ENCODE results near the gene UNC93B1. TPM values are rescaled to one million over a fixed set of nuclear protein-coding genes. Genes with fewer than 3 reads are reported as not detected.
A peak's percentile ranks its signal among the peaks of the same experiment; 100 is the strongest.

Gene UNC93B1
- total and polyA plus RNA-seq, 2 of the 13 experiments (the other 11 are each of a cell fraction or from before 2014, with no cell fraction given) = 8.8 to 18.9 TPM

DNA sequence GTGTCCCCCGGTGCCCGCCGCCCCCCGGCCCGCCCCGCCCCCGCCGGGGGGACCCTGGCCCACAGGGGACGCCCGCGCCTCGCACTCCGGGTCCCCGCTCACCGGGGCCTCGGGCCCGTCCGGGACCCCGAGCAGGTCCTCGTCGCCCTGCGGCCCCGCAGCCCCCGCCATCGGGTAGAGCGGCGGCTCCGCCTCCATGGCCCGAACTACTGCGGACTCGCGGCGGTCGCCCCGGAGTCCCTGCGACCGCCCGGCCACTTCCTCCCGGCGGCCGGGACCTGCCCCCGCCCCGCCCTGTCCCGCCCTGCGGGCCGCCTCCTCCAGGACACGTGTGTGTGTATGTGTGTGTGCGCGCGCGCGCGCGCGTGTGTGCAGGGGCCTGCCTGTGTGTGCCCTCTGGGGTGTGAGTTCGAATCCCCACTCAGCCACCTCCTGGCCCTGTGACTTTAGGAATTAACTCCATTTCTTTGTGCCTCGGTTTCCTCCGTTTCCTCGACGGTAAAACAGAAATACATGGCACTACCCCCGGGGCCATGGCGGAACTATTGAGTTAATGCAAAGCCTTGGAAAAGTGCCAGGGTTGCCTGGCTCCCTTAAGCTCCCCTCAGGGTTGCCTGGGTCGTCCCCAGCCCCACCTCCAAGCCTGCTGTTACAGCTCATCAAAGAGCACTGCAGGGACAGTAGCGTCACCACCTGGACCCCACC, at the start of gene UNC93B1 (continued):
- TF ChIP-seq, protein P1, sequence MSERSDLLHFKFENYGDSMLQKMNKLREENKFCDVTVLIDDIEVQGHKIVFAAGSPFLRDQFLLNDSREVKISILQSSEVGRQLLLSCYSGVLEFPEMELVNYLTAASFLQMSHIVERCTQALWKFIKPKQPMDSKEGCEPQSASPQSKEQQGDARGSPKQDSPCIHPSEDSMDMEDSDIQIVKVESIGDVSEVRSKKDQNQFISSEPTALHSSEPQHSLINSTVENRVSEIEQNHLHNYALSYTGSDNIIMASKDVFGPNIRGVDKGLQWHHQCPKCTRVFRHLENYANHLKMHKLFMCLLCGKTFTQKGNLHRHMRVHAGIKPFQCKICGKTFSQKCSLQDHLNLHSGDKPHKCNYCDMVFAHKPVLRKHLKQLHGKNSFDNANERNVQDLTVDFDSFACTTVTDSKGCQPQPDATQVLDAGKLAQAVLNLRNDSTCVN (CRISPR knock-in tag; IDR thresholded peaks at IDR 0.05; ENCODE audit: borderline replicate concordance) = no peak
- no peak for TF ChIP-seq HMG20A (CRISPR knock-in tag; IDR thresholded peaks at IDR 0.05; ENCODE audit: borderline replicate concordance)
- TF ChIP-seq, protein P2, sequence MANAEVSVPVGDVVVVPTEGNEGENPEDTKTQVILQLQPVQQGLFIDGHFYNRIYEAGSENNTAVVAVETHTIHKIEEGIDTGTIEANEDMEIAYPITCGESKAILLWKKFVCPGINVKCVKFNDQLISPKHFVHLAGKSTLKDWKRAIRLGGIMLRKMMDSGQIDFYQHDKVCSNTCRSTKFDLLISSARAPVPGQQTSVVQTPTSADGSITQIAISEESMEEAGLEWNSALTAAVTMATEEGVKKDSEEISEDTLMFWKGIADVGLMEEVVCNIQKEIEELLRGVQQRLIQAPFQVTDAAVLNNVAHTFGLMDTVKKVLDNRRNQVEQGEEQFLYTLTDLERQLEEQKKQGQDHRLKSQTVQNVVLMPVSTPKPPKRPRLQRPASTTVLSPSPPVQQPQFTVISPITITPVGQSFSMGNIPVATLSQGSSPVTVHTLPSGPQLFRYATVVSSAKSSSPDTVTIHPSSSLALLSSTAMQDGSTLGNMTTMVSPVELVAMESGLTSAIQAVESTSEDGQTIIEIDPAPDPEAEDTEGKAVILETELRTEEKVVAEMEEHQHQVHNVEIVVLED (CRISPR knock-in tag; IDR thresholded peaks at IDR 0.05; ENCODE audit: borderline replicate concordance) = 0 out of 2 replicates have a peak, but pooled peaks have one; percentile 21
- no peak for TF ChIP-seq GPN1 (CRISPR knock-in tag; IDR thresholded peaks at IDR 0.05; ENCODE audit: borderline replicate concordance)
- TF ChIP-seq, protein P3, sequence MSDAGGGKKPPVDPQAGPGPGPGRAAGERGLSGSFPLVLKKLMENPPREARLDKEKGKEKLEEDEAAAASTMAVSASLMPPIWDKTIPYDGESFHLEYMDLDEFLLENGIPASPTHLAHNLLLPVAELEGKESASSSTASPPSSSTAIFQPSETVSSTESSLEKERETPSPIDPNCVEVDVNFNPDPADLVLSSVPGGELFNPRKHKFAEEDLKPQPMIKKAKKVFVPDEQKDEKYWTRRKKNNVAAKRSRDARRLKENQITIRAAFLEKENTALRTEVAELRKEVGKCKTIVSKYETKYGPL (CRISPR knock-in tag; IDR thresholded peaks at IDR 0.05) = no peak
- TF ChIP-seq ZNF564 (CRISPR knock-in tag; IDR thresholded peaks at IDR 0.05) = no peak
- no peak for TF ChIP-seq ZNF253 (CRISPR knock-in tag; IDR thresholded peaks at IDR 0.05; ENCODE audit: borderline replicate concordance)
- TF ChIP-seq SMC3 (IDR thresholded peaks at IDR 0.05; ENCODE audit: low read length) = no peak
- TF ChIP-seq, protein P4, sequence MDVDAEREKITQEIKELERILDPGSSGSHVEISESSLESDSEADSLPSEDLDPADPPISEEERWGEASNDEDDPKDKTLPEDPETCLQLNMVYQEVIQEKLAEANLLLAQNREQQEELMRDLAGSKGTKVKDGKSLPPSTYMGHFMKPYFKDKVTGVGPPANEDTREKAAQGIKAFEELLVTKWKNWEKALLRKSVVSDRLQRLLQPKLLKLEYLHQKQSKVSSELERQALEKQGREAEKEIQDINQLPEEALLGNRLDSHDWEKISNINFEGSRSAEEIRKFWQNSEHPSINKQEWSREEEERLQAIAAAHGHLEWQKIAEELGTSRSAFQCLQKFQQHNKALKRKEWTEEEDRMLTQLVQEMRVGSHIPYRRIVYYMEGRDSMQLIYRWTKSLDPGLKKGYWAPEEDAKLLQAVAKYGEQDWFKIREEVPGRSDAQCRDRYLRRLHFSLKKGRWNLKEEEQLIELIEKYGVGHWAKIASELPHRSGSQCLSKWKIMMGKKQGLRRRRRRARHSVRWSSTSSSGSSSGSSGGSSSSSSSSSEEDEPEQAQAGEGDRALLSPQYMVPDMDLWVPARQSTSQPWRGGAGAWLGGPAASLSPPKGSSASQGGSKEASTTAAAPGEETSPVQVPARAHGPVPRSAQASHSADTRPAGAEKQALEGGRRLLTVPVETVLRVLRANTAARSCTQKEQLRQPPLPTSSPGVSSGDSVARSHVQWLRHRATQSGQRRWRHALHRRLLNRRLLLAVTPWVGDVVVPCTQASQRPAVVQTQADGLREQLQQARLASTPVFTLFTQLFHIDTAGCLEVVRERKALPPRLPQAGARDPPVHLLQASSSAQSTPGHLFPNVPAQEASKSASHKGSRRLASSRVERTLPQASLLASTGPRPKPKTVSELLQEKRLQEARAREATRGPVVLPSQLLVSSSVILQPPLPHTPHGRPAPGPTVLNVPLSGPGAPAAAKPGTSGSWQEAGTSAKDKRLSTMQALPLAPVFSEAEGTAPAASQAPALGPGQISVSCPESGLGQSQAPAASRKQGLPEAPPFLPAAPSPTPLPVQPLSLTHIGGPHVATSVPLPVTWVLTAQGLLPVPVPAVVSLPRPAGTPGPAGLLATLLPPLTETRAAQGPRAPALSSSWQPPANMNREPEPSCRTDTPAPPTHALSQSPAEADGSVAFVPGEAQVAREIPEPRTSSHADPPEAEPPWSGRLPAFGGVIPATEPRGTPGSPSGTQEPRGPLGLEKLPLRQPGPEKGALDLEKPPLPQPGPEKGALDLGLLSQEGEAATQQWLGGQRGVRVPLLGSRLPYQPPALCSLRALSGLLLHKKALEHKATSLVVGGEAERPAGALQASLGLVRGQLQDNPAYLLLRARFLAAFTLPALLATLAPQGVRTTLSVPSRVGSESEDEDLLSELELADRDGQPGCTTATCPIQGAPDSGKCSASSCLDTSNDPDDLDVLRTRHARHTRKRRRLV (CRISPR knock-in tag; IDR thresholded peaks at IDR 0.05) = no peak
- peak; percentile 58; the same call in 1 of the 2 replicates for TF ChIP-seq ZNF446 (CRISPR knock-in tag; IDR thresholded peaks at IDR 0.05)
- TF ChIP-seq, protein P5, sequence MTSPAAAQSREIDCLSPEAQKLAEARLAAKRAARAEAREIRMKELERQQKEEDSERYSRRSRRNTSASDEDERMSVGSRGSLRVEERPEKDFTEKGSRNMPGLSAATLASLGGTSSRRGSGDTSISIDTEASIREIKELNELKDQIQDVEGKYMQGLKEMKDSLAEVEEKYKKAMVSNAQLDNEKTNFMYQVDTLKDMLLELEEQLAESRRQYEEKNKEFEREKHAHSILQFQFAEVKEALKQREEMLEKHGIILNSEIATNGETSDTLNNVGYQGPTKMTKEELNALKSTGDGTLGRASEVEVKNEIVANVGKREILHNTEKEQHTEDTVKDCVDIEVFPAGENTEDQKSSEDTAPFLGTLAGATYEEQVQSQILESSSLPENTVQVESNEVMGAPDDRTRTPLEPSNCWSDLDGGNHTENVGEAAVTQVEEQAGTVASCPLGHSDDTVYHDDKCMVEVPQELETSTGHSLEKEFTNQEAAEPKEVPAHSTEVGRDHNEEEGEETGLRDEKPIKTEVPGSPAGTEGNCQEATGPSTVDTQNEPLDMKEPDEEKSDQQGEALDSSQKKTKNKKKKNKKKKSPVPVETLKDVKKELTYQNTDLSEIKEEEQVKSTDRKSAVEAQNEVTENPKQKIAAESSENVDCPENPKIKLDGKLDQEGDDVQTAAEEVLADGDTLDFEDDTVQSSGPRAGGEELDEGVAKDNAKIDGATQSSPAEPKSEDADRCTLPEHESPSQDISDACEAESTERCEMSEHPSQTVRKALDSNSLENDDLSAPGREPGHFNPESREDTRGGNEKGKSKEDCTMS (CRISPR knock-in tag; conservative IDR thresholded peaks at IDR 0.05) = no peak
- TF ChIP-seq, protein P6, sequence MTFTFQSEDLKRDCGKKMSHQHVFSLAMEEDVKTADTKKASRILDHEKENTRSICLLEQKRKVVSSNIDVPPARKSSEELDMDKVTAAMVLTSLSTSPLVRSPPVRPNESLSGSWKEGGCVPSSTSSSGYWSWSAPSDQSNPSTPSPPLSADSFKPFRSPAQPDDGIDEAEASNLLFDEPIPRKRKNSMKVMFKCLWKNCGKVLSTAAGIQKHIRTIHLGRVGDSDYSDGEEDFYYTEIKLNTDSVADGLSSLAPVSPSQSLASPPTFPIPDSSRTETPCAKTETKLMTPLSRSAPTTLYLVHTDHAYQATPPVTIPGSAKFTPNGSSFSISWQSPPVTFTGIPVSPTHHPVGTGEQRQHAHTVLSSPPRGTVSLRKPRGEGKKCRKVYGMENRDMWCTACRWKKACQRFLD (CRISPR knock-in tag; IDR thresholded peaks at IDR 0.05; ENCODE audit: borderline replicate concordance) = no peak
- peak; percentile 51; the same call in 1 of the 2 replicates for TF ChIP-seq ZSCAN25 (CRISPR knock-in tag; IDR thresholded peaks at IDR 0.05)
- TF ChIP-seq ZNF468 (CRISPR knock-in tag; IDR thresholded peaks at IDR 0.05) = no peak
- no peak for TF ChIP-seq FLYWCH1 (CRISPR knock-in tag; IDR thresholded peaks at IDR 0.05)
- no peak for TF ChIP-seq CREB1 (IDR thresholded peaks at IDR 0.05)
- TF ChIP-seq CREB1 (CRISPR knock-in tag; IDR thresholded peaks at IDR 0.05) = no peak
